ENCODE measurements around the gene ZNF829.

DNA sequence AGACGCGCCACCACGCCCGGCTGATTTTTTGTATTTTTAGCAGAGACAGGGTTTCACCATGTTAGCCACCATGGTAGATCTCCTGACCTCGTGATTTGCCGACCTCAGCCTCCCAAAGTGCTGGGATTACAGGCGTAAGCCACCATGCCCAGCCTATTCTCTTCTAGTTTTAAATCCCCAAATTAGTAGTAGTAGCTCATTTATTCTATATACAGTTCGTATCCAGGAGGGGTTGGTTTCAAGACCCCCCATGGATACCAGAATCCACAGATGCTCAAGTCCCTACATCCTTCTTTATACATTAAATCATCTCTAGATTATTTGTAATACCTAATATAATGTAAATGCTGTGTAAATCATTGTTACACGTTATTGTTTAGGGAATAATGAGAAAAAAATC, 2.0 kb upstream of the ZNF829 start:
- no peak for TF ChIP-seq POLR2A (IDR thresholded peaks at IDR 0.05)
- TF ChIP-seq, protein P1, sequence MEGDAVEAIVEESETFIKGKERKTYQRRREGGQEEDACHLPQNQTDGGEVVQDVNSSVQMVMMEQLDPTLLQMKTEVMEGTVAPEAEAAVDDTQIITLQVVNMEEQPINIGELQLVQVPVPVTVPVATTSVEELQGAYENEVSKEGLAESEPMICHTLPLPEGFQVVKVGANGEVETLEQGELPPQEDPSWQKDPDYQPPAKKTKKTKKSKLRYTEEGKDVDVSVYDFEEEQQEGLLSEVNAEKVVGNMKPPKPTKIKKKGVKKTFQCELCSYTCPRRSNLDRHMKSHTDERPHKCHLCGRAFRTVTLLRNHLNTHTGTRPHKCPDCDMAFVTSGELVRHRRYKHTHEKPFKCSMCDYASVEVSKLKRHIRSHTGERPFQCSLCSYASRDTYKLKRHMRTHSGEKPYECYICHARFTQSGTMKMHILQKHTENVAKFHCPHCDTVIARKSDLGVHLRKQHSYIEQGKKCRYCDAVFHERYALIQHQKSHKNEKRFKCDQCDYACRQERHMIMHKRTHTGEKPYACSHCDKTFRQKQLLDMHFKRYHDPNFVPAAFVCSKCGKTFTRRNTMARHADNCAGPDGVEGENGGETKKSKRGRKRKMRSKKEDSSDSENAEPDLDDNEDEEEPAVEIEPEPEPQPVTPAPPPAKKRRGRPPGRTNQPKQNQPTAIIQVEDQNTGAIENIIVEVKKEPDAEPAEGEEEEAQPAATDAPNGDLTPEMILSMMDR (IDR thresholded peaks at IDR 0.05 in 4 of 5, conservative IDR thresholded peaks at IDR 0.05 in 1 of 5) = no peak
